Stimulated activated CD4-positive, alpha-beta T cell treated with anti-CD3 and anti-CD28 coated beads, Interleukin-15, amount 100 ng/mL, for 1 hour (primary cell): ENCODE results near the gene SEC14L1.
"Not testable (repeated sequence)": the region's sequence is repeated elsewhere in the genome, so short reads cannot be mapped to it uniquely, and the experiment has no call there.

Source experiments
- DNase-seq, 2 donors: peaks; one replicate each; pipeline ENCODE4 v3.0.0-alpha.2; 2020; ENCODE audit warnings: low read depth in 1 of 2, low spot score in 1 of 2

SEC14L1 gene

DNA sequence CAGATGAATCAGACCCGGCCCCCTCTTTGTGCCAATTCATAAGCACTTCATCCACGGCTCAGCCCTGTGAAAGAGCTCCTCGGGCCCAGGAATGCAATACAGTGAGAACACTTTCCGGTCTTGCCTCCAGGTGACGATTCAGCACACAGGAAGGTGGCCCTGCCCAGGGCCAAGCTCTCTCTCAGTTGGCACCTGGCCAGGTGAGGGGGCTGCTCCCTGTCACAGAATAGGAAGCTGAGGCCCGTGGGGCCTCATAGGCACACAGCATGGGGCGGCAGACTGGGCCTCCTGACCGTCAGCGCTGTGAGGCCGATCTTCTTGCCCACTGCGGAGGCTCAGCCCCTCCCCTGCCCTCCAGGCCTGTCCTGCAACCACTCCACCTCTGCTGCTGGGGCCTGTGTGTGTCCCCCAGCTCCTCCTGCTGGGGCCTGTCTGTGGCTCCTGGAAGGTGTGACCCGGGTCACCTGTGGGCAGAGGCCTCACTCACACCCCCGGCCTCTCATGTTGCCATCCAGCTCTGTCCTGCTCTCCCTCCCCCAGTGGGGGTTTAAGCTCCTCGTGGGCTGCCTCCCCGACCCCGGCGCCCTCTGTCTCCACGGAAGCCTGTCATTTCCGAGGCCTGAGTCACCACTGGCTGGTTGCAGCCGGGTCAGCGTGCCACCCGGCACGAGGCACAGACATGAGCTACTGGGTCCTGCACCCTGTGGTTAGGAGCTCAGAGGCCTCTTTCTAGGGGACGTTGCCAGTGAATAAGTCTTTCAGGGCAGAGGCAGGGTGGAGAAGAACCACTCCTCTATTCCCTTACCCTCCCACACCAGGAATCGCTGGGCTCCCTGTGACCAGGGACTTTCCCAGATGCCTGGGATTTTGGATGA, 114.4 kb downstream of the SEC14L1 start:
- no peak for DNase-seq

DNA sequence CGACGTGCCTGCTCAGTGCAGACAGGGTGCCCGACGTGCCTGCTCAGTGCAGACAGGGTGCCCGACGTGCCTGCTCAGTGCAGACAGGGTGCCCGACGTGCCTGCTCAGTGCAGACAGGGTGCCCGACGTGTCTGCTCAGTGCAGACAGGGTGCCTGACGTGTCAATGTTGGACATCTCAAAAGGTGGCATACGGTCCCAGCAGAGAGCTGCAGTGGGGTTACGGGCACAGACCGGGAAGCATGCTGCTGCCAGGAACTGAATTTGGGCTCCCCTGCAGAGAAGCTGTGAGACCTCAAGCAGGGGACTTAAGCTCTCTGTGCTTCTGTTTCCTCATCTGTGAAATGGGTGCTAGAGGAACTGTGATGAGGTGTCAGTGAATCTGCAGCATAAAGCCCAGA, 115.2 kb downstream of the SEC14L1 start:
- DNase-seq = not testable (repeated sequence)

DNA sequence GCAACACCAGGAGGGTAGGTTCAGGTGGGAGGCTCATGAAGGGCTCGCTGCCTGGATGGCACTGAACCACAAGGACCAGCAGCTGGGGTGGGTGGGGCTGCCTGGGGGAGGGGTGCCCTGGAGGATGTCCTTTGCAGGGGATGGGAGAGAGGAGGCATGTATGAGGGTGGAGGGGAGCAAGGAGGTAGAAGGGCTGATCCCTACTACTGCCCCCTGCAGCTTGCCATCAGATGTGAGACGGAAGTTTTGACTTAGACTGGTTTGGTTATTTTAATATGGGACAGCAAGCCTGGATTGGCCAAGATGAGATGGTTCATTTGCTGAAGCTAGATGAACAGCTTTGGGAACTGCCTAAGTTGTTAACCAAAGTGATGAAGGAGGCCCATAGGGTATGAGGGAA, 115.9 kb downstream of the SEC14L1 start:
- no peak for DNase-seq

- DNase-seq = no peak
Measured at GRCh38 chr17:77257169-77257568, 116.4 kb downstream of the SEC14L1 start.

DNA sequence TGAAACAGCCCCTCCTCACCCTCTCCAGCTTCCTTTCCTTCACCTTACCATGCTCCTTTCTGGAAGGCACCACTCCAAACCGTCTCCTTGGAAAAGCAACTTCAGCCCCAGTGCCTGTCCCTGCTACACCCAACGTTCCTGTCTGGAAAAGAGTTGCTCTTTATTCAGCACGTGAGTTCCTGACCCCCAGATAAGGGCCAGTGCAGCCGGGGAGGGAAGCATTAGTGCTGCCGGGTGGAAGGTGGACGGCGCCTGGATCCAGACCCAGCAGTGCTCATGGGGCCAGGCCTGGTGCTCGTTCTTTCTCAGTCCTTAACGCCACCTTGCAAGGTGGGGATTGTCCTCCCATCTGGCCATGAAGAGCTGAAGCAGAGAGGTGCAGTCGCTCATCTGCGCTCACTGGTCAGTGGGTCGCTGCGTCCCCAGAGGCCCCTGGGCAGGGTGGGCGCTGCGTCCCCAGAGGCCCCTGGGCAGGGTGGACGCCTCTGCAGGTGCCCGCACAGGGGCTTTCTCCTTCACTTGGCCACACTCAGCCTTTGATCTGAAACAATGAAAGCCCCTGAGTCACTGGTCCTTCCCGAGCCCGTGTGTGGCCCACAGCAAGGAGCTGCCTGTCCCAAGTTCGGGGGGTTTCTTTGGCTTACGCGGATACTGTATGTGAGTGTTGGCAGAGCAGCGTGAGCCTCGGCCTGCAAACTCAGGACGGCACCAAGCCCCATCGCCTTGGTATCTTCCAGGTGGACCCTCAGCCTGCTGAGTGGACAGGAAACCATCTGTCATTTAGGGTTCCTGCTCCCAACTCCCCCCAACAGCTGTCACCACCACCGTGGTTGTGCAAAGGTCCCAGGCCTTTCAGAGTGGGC, 117.1 kb downstream of the SEC14L1 start:
- DNase-seq = no peak

DNA sequence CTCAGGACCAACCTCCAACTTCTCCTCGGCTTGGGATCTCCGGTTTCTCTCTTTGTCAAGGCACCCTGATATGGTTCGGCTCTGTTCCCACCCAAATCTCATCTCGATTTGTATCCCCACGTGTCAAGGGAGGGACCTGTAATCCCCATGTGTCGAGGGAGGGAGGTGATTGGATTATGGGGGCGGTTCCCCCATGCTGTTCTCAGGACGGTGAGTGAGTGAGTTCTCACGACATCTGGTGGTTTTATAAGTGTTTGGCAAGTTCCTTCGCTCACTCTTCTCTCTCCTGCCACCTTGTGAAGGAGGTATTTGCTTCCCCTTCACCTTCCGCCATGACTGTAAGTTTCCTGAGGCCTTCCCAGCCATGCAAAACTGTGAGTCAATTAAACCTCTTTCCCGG, 117.9 kb downstream of the SEC14L1 start:
- DNase-seq = no peak

- no peak for DNase-seq
Measured at GRCh38 chr17:77264617-77265230, 124.0 kb downstream of the SEC14L1 start.

DNA sequence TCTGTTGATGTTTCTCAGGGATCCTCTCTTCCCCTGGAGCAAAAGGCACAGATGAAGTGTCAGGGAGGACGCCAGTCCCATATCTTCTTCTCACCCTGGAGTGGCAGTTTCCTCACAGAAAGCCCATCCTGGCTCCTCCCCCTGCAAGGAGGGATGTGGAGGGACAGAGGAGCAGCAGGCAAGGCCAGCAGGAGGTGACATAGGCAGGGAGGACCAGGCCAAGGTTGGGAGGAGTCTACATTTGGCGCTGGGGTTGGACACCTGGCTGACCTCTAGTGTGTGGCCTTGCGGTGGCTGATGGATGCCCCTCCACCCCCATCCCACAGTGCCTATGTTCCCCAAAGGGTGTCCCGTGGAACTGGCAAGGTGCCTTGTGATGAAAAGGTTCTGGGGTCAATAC, 125.4 kb downstream of the SEC14L1 start:
- no peak for DNase-seq
